ENCODE data around the gene CETP.
"Not testable (repeated sequence)": the region's sequence is repeated elsewhere in the genome, so short reads cannot be mapped to it uniquely, and the experiment has no call there.

CETP gene

GRCh38 chr16:56980792-56981724 is 19.3 kb downstream of the CETP start:
- no peak for DNase-seq (ENCODE audit: low read depth)

DNA sequence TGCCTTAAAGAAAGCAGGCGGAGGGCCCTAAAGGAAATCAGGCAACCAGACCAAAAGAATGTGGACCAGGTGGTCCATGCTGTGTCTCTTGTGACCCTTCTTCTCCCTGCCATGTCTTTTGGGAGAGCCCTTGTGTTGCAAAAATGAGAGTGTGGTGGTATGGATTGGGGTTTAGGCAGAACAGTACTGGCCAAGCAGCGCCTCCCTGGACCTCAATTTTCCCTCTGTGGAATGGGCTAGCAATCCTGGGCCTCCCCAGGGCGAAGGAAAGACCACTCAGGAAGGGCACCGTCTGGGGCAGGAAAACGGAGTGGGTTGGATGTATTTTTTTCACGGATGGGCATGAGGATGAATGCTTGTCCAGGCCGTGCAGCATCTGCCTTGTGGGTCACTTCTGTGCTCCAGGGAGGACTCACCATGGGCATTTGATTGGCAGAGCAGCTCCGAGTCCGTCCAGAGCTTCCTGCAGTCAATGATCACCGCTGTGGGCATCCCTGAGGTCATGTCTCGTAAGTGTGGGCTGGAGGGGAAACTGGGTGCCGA is 20.1 kb downstream of the CETP start:
- DNase-seq (ENCODE audit: low read depth), result no peak

GRCh38 chr16:56982695-56983094 is 20.9 kb downstream of the CETP start:
- no peak for DNase-seq (ENCODE audit: low read depth)

DNA sequence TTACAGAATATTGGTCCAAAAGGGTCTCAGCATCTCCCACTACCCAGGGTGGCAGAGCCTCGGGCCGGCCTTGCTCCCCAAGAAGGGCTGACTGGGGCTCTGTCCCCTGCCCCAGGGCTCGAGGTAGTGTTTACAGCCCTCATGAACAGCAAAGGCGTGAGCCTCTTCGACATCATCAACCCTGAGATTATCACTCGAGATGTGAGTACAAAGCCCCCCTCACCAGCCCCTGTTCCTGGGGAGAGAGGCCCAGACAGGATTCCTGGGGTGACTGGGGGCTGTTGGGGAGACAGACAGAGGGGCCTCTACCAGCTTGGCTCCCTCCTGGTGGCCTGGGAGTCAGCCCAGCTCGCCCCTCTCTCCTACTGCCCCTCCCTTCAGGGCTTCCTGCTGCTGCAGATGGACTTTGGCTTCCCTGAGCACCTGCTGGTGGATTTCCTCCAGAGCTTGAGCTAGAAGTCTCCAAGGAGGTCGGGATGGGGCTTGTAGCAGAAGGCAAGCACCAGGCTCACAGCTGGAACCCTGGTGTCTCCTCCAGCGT is 21.5 kb downstream of the CETP start:
- no peak for DNase-seq (ENCODE audit: low read depth)

GRCh38 chr16:56984639-56985038 is 22.9 kb downstream of the CETP start:
- DNase-seq (ENCODE audit: low read depth), result no peak

DNA sequence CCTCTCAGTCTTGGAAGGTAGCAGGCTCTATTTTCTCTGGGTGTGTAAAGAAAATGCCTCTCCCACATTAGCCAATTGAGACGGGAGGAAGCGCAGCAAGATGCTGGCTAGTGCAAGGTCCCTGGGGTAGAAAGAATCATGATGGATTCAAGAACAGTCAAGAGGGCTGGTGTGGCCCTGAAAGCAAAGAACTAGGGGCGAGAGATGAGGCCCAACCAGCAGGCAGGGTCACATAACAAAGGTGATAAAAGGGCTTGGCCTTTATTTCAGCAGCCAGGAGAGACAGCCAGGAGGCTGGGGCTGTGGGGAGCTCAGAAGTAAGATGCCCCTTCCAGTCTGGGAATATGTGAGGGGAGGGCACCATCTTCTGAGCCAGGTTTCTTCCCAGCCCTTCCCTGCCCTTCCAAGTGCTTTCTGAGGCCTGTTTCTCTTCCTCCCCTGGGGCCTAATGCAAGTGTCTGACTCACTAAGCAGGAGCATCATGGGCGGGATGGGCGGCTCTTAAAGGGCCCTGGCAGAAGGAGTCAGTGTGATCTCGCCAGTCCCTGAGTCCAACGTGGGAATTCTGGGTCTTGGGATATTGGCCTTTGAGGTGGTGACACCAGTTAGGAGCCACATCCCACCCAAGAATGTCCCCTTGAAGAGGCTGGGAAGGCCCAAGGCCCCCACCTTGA is 23.7 kb downstream of the CETP start:
- no peak for DNase-seq (ENCODE audit: low read depth)

DNA sequence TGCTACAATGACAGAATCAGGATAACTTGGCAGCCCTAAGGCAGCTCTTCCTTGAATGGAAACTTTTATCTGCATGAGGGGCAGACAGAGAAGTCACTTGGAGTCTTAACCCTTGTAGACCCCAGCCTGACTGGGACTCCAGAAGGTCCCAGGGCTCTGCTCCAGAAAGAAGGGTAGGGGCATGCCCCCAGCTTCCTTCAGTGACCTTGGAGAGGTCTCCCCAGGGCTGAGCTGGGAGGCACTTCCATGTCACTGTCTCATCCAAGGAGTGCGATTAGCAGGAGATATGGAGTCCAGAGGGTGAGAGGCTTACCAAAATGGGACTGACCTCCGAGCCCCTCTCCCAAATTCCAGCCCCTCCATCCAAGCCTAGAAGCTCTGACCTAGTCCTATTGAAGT is 24.2 kb downstream of the CETP start:
- DNase-seq (ENCODE audit: low read depth), result no peak

DNA sequence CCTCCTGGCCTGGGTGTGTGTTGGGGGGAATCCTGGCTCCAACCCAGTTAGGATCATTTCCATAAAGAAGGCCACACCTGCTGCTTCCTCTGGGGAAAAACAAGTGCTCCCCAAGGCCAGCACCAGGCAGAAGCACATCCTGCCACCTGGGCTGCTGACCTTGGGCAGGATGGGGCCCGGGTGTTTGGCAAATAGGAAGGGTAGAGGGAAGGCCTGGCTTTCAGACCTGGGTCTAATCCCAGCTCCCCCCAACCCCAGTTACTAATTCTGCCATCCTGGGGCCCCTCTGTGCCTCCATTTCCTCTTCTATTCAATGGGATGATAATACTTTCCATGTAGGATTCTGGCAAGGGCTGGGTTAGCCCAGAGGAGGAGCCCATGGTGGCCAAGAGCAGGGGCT is 24.6 kb downstream of the CETP start:
- DNase-seq (ENCODE audit: low read depth), result no peak

- DNase-seq (ENCODE audit: low read depth), result not testable (repeated sequence)
These were observed 25.2 kb downstream of the CETP start for GRCh38 chr16:56986908-56987307.

DNA sequence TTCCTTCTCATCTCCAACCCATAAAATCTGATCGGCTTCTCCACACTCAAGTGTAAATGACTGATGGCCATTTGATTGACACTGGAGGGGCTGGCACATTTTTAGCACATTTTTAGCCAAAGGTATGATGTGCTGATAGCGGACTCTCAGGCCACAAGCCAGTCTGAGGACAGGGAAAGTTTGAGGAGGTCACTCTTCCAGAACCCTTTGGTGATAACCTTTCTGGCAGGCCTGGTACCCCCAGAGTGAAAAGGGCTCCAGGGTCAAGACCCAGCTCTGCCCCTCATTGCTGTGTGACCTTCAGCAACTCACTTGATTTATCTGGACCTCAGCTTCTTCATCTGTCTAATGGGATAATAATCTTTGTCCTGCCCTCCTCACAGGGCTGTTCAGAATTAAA is 25.9 kb downstream of the CETP start:
- DNase-seq (ENCODE audit: low read depth), result no peak

DNA sequence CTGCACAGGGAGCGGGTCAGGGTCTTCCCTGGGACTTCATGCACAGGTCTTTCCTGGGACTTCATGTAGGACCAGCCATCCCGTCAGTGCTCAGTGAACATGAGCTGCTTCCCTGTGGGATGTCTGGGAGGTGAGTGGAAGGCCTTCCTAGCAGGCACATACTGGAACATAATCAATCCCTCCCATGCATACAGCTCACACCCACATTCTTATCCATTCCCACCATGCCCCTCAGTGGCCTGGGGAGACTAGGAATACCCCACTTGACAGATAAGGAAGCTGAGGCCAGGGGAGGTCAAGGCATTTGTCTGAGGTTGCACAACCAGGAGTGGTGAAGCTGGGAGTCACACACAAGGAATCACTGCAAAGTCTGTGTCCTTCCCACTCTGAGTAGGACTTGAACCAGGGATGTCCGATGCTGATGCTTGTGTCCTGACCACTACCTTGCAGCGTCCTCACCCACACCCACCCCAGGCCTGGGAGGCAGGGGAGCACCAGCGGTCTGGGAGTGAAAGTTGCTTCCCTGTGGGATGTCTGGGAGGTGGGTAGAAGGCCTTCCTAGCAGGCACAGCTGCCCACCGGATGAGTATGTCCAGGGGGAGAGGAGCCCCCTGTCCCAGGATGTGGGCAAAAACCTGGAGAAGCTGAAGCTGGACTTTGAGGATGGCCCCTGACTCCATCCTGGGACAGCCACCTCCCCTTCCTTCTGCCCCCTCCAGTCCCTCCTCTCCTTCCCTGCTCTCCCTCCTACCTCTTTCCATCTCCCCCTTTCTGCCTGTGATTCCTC is 26.6 kb downstream of the CETP start:
- DNase-seq (ENCODE audit: low read depth), result no peak

DNA sequence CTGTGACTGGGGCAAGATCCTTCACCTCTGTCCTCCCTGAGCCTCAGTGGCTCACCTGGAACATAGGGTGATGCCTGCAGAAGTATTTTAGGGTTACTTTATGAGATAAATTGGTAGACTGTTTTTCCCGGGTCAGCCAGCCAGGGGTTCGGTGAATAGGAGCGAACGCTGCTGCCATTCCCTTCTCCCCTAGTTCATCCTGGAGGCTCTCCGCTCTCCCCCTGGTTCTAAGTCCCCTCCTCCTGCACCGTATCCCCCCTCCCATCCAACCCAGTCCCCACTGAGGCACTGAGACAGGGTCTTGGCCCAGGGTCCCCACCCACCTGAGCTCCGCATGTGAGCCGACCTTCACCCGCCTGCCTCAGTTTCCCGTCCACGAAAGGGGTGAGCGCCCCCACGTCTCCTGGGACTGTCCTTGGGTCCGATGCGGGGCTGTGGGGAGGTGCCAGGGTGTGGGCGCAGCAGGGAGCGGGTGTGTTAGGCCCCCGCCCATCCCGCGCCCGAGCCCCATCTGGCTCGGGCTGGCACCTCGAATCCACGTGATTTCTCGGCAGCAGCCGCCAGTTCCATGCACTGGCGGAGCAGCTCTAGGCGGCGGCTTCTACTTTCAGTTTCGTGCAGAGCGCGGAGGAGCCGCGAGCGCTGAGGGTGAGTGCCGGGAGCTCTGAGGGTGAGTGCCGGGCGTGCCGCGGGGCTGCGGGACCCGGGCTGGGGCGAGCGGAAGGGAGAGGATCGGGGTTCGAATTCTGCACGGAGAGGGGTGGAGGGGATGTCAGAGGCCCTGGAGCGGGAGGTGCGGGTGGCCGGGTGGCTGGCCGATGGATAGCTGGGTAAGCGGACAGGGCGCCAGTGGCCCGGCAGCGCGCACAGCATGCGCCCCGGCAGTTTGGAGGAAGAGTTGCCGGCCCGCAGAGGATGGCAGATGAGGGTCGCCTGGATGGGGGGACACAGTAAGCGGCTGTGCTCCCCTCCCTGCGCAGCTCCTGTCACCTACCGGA is 27.5 kb downstream of the CETP start, which contains the start of gene NLRC5:
Gene NLRC5 (plus strand): TSS at position 610 of the 998 bp plus-strand sequence. CDS start 31,156 bp downstream, outside the sequence.
- DNase-seq (ENCODE audit: low read depth), result peak; percentile 74

DNA sequence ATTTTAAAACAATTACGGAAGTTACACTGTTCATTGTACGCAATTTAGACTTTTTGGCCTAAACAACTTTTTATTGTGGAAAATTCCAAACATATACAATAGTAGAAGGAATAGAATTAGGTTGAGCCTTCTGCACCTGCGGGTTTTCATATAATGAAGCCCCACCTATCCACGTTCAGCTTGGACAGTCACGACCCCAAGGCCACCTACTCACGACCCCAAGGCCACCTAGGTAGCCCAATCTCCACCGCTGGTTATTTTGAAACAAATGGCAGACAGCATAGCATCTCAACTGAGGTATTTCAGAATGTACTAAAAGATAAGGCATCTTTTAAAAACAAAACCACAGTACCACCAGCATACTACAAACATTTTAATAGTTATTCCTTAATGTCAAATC is 28.2 kb downstream of the CETP start:
- no peak for DNase-seq (ENCODE audit: low read depth)

DNA sequence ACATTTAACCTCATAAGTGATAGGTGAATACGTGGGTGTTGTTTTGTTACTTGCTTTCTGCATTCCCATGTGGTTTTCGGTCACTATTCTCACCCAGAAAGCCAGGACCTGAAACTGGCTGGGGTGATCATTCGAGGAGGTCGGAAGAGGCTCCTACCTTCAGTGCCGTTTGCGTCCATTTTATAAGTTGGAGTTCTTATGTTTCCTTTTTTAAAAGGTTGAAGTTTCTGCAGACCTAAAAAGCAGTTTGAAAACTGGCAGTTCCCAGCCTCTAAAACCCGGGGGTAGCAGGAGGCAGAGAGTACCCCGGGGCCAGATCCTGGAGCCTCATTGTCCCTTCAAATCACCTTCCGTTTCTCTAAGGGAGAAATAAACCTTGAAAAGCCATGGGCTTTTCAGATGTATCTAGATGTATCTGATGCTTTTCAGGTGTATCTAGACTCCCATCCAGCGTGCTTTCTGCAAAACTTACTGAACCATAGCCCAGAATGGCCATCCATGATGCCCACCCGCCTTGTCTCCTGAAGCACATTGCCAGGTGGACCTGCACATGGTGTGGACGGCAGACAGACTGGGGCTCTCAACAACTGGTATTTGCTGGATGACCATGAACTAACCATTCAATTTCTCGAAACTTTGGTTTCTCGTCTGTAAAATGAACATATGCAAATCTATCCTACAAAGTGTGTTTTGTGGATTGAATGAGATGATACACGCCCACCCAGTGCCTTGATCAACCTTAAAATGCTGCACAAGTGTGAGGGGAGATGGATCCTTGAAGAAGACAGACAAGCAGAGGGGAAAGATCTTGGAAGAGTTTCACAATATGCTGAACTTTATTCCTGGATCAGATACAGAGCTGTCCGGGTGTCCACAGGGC is 28.9 kb downstream of the CETP start:
- no peak for DNase-seq (ENCODE audit: low read depth)

DNA sequence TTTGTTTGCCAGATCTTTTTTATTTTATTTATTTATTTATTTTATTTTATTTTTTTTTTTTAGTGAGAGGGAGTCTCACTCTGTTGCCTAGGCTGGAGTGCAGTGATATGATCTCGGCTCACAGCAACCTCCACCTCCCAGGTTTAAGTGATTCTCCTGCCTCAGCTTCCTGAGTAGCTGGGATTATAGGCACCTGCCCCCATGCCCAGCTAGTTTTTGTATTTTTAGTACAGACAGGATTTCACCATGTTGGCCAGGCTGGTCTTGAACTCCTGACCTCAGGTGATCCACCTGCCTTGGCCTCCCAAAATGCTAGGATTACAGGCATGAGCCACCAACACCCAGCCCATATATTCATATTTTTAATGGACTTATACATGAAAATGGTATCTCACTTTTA is 30.7 kb downstream of the CETP start:
- DNase-seq (ENCODE audit: low read depth), result not testable (repeated sequence)

DNA sequence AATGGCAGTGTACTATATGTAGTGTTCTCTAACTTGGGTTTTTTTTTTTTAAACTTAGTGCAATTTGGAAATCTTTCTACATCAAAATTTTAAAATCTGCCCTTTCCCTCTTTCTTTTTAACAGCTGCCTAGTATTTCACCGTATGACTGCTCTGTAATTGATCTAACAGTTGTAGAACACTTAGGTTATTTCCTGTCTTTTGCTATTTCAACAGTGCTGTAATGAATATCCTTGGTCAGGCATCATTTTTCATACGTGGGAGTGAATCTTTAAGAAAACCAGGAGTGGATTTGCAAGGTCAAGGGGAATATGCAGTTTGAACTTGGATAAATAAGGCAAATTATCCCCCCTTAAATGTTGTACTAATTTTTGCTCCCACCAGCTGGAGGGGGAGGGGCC is 31.5 kb downstream of the CETP start:
- DNase-seq (ENCODE audit: low read depth), result no peak

GRCh38 chr16:56994311-56994710 is 32.6 kb downstream of the CETP start:
- DNase-seq (ENCODE audit: low read depth), result no peak

DNA sequence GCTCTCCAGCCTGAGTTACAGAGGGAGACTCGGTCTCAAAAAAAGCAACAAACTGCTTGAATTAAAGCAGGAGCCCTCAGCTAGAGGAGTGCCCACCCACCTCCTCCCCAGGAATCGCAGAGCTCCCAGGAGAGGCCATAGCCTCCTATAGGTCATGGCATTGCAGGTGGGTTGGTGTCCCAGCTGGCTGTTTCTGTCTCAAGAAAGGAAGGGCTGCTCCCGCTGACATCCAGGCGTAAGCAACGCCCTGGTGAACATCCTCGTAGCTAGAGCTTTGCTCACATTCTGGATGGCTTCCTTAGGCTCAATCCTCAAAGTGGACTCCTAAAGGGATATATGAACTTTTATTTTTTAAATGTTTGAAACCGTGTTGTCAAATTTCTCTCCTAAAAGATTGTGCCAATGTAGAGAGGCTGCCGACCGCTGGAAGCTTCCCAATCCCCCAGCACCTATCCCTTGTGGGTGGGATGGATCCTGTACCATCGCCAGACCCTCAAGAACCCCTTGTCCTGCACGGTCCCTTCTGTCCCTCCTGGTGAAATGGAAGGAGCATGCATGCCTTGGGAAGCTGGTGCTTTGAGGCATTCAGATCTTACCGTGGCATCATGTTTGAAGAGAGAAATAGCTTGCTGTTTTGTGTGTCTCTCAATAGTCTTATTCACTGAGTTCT is 33.5 kb downstream of the CETP start:
- no peak for DNase-seq (ENCODE audit: low read depth)

GRCh38 chr16:56997264-56997663 is 35.5 kb downstream of the CETP start:
- DNase-seq (ENCODE audit: low read depth), result no peak
